Fibroblast of lung (primary cell): ENCODE data around the gene IL1RN. TPM values are rescaled to one million over a fixed set of nuclear protein-coding genes. Genes with fewer than 3 reads are reported as not detected.

Experiments used
- DNase-seq, 2 donors: peaks; one replicate each; pipeline versions ENCODE4 v3.0.0 to v3.0.0-alpha.2; 2010; ENCODE audit warnings: low read depth in 2 of 2
- H2AFZ ChIP-seq: 2 replicates; pipeline ENCODE4 v1.5.1; 2012; ENCODE audit warnings: low read length, control low read depth, inconsistent platforms
- H3K27ac ChIP-seq: 2 replicates; pipeline ENCODE4 v1.5.1; 2011; ENCODE audit warnings: low read length, control low read depth; ENCODE audit not compliant: insufficient read depth
- H3K27me3 ChIP-seq: 2 replicates; pipeline ENCODE4 v1.5.1; 2011; ENCODE audit warnings: mild to moderate bottlenecking, low read length; ENCODE audit not compliant: control insufficient read depth, insufficient read depth
- H3K36me3 ChIP-seq: 2 replicates; pipeline ENCODE4 v1.5.1; 2011; ENCODE audit warnings: low read length; ENCODE audit not compliant: control insufficient read depth, insufficient read depth
- H3K4me1 ChIP-seq: 2 replicates; pipeline ENCODE4 v1.5.1; 2011; ENCODE audit warnings: low read length; ENCODE audit not compliant: control insufficient read depth, insufficient read depth; ENCODE audit errors: extremely low read depth
- H3K4me2 ChIP-seq: 2 replicates; pipeline ENCODE4 v1.5.1; 2011; ENCODE audit warnings: low read length, control low read depth; ENCODE audit not compliant: insufficient read depth; ENCODE audit errors: extremely low read depth
- H3K4me3 ChIP-seq, 4 experiments: fragments of 200-600 bp in 1 of 4; sonication (generic) in 1 of 4; replicated peaks in 1 of 4; 2 replicates each; pipeline ENCODE4 v1.5.1; 2011 to 2016; ENCODE audit warnings: low read length in 4 of 4, low read depth in 3 of 4, mild to moderate bottlenecking in 3 of 4, control low read depth in 2 of 4, inconsistent platforms in 1 of 4, mixed read lengths in 1 of 4; ENCODE audit not compliant: insufficient read depth in 1 of 4; ENCODE audit errors: control extremely low read depth in 1 of 4
- H3K79me2 ChIP-seq: 2 replicates; pipeline ENCODE4 v1.5.1; 2012; ENCODE audit warnings: mild to moderate bottlenecking, low read length, inconsistent platforms; ENCODE audit not compliant: control insufficient read depth, insufficient read depth
- H3K9ac ChIP-seq: 2 replicates; pipeline ENCODE4 v1.5.1; 2011; ENCODE audit warnings: mild to moderate bottlenecking, low read length, control low read depth; ENCODE audit not compliant: insufficient read depth
- H3K9me3 ChIP-seq: 2 replicates; pipeline ENCODE4 v1.5.1; 2012; ENCODE audit warnings: low read depth, low read length; ENCODE audit not compliant: control insufficient read depth, insufficient read depth
- H4K20me1 ChIP-seq: 2 replicates; pipeline ENCODE4 v1.5.1; 2011; ENCODE audit warnings: low read length; ENCODE audit not compliant: control insufficient read depth, insufficient read depth; ENCODE audit errors: extremely low read depth
- CTCF ChIP-seq, 2 donors: IDR thresholded peaks in 1 of 2; conservative IDR thresholded peaks in 1 of 2; 1 replicate in 1 of 2; 2 replicates in 1 of 2; pipeline ENCODE4 v1.5.1; 2011 to 2012; ENCODE audit warnings: low read length in 2 of 2, control low read depth in 1 of 2, inconsistent platforms in 1 of 2, low read depth in 1 of 2, mild to moderate bottlenecking in 1 of 2
- EZH2 ChIP-seq: IDR thresholded peaks from 2 replicates; pipeline ENCODE4 v1.5.1; 2012; ENCODE audit warnings: low read length, control low read depth, mild to moderate bottlenecking; ENCODE audit errors: missing control alignments
- polyA plus RNA-seq, 2 donors: library from polyadenylated mRNA; depleted of rRNA in 1 of 2; stranded (reverse) in 1 of 2; unstranded in 1 of 2; fragments of >200 nt; gene quantifications; 2 replicates each; pipeline ENCODE4 v1.2.1, GENCODE V29; 2011 to 2012; ENCODE audit warnings: missing spikeins in 1 of 2
- total RNA-seq: library from RNA; depleted of rRNA; stranded (reverse); fragments of >200 nt; gene quantifications from 2 replicates; pipeline ENCODE4 v1.2.1, GENCODE V29; 2014

The IL1RN gene
- total and polyA plus RNA-seq, 2 donors (not counting 1 experiment from before 2014, with no cell fraction given): 0.06 TPM; not detected in 1

GRCh38 chr2:113167115-113167932 lies 39.9 kb downstream of the IL1RN start:
- Histone ChIP-seq H4K20me1 (no peaks in the 10 kb centered on the region), H3K9me3 (no peaks in the 10 kb centered on the region), H3K4me1 (no peaks in the 10 kb centered on the region), H3K9ac (no peak overlapping the region), H3K27ac (no peak overlapping the region), H3K79me2 (no peaks in the 10 kb centered on the region), H3K4me2 (no peak overlapping the region), H3K4me3 (no peak overlapping the region), H3K36me3 (no peaks in the 10 kb centered on the region), H3K27me3 (no peaks in the 10 kb centered on the region), H2AFZ (no peak overlapping the region)
- no peak for TF ChIP-seq EZH2
- no peak for TF ChIP-seq CTCF (conservative IDR thresholded peaks at IDR 0.05 in 1 of 2, IDR thresholded peaks at IDR 0.05 in 1 of 2; ENCODE audit: low read depth in 1 of 2, low read length in 2 of 2)
- no peak for DNase-seq

DNA sequence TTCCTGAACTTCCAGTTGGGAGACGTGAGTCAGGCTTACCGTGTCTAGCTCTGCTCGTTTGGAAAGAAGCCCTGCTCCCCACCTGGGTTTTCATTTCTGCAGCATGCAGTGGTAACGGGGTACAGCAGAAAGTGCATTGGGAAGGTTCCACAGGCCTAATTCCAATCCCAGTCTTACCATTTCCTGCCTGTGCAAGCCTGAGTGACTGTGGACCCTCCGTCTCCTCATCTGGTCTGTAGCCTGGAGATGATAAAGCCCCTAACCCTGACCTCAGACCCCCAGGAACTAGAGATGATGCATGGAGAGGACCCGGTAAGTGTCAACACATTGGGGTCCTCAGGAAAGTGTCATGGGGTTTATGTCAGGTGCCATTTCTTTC lies 40.6 kb downstream of the IL1RN start:
- Histone ChIP-seq H3K27ac (no peak overlapping the region), H3K36me3 (no peaks in the 10 kb centered on the region), H2AFZ (no peak overlapping the region), H4K20me1 (no peaks in the 10 kb centered on the region), H3K4me1 (no peaks in the 10 kb centered on the region), H3K27me3 (no peaks in the 10 kb centered on the region), H3K4me3 (no peak overlapping the region), H3K9me3 (no peaks in the 10 kb centered on the region), H3K9ac (no peak overlapping the region), H3K4me2 (no peak overlapping the region), H3K79me2 (no peaks in the 10 kb centered on the region)
- no peak for TF ChIP-seq EZH2
- no peak for TF ChIP-seq CTCF (conservative IDR thresholded peaks at IDR 0.05 in 1 of 2, IDR thresholded peaks at IDR 0.05 in 1 of 2; ENCODE audit: low read depth in 1 of 2, low read length in 2 of 2)
- DNase-seq: no peak

GRCh38 chr2:113169002-113169530 lies 41.7 kb downstream of the IL1RN start:
- TF ChIP-seq EZH2 (no peak), CTCF (conservative IDR thresholded peaks at IDR 0.05 in 1 of 2, IDR thresholded peaks at IDR 0.05 in 1 of 2; ENCODE audit: low read depth in 1 of 2, low read length in 2 of 2) (no peak)
- Histone ChIP-seq H3K9me3 (no peaks in the 10 kb centered on the region), H3K27me3 (no peaks in the 10 kb centered on the region), H3K27ac (no peak overlapping the region), H4K20me1 (no peaks in the 10 kb centered on the region), H3K36me3 (no peaks in the 10 kb centered on the region), H3K4me1 (no peaks in the 10 kb centered on the region), H3K79me2 (no peaks in the 10 kb centered on the region), H3K4me2 (no peak overlapping the region), H3K4me3 (no peak overlapping the region), H3K9ac (no peak overlapping the region), H2AFZ (no peak overlapping the region)
- no peak for DNase-seq
